Mesodermal cell (in vitro differentiated cells): ENCODE data around the gene TEAD1.

Source experiments
- H3K27ac ChIP-seq: 2 replicates; pipeline ENCODE4 v1.7.0; 2013; ENCODE audit warnings: mild to moderate bottlenecking, low read depth, low read length, moderate library complexity; ENCODE audit not compliant: severe bottlenecking
- H3K36me3 ChIP-seq: 2 replicates; pipeline ENCODE4 v1.7.1; 2013; ENCODE audit warnings: mild to moderate bottlenecking, low read length, moderate library complexity; ENCODE audit not compliant: control insufficient read depth, insufficient read depth
- H3K4me1 ChIP-seq: one replicate; pipeline ENCODE4 v1.7.1; 2013; ENCODE audit warnings: mild to moderate bottlenecking, low read length; ENCODE audit not compliant: insufficient read depth, control insufficient read depth, poor library complexity, severe bottlenecking
- H3K4me3 ChIP-seq: 2 replicates; pipeline ENCODE4 v1.7.0; 2013; ENCODE audit warnings: low read length, control low read depth, mild to moderate bottlenecking; ENCODE audit not compliant: insufficient read depth, poor library complexity, severe bottlenecking; ENCODE audit errors: extremely low read depth
- H3K9me3 ChIP-seq: 2 replicates; pipeline ENCODE4 v1.7.1; 2013; ENCODE audit warnings: mild to moderate bottlenecking, low read length, moderate library complexity; ENCODE audit not compliant: control insufficient read depth
- WGBS, 2 experiments: methylation state at CpG; one replicate each; pipeline ENCODE4 v1.1.5; 2013; ENCODE audit warnings: missing lambda C conversion rate in 2 of 2; ENCODE audit not compliant: insufficient coverage in 2 of 2; 5-methylcytosine and 5-hydroxymethylcytosine counted together

TEAD1 gene

DNA sequence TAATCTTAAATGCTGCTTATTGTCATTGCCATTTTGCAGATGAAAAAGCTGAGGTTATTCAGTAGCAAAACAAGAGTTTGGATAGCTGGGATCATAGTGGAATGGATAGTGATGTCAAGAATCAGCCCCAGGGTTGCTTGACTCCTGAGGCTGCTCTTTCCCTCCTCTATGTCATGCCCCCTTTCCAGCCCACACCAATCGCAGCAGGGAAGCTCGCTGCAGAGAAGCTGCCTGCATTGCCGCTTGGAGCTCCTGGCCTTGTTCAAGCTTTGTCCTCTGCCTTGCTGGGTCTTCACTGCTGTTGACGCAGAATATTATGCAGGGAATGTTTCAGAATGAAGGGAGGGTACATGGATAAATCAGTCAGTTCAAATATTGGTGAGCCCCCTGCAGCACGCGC lies 206.1 kb downstream of the TEAD1 start:
- Histone ChIP-seq H3K27ac (no peak overlapping the region), H3K4me1 (peaks cover 9% of the 10 kb centered on the region), H3K36me3 (peaks cover 81% of the 10 kb centered on the region), H3K9me3 (no peaks in the 10 kb centered on the region), H3K4me3 (no peak overlapping the region)
- 92 to 98% methylated on average over 5 to 6 of the region's 6 CpGs for WGBS, 2 experiments

DNA sequence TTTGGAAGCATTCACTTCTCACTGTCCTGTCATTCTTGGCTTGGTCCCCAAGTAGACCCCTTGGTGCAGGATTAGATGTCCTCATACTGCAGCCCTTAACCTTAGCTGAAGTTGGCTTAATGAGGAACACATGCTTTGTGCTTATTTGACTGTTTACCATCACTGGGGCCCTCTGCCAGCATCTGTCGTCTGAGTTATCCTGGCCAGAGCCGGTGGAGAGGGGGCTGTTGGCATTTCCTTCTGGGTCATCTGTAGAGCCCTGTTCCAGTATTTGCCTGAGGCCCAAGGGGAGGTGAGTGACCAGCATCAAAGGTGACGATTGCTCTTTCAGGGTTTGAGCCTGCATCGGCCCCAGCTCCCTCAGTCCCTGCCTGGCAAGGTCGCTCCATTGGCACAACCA lies 208.4 kb downstream of the TEAD1 start:
- Histone ChIP-seq H3K4me1 (no peaks in the 10 kb centered on the region), H3K27ac (no peak overlapping the region), H3K9me3 (no peaks in the 10 kb centered on the region), H3K36me3 (peaks cover 97% of the 10 kb centered on the region), H3K4me3 (no peak overlapping the region)
- 91 to 98% methylated on average over 5 of the region's 5 CpGs for WGBS, 2 experiments

DNA sequence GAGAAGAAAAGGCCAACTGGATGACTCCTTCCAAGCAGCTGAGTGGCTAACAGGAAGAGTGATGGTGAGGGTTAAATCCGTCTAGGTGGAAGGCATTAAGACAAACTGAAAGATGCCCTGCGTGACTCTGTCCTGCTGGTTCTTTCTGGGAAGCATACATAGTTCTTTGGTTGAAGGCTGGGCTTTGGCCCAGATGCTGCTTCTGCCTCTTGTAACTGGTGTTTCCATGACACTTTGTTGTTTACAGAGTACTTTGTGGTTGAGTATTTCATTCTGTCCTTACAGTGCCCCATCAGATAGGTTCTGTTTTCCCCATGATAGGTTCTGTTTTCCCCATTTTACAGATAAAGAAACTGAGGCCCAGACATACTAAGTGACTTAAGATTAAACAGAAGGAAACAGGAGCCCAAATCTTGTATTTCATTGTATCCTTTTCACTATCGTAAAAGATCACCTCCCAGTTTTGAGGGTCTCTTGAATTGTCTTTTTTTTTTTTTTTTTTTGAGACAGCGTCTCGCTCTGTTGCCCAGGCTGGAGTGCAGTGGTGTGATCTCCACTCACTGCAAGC lies 210.6 kb downstream of the TEAD1 start:
- Histone ChIP-seq H3K27ac (no peak overlapping the region), H3K9me3 (no peaks in the 10 kb centered on the region), H3K36me3 (peaks cover 97% of the 10 kb centered on the region), H3K4me3 (no peak overlapping the region), H3K4me1 (no peaks in the 10 kb centered on the region)
- WGBS, 2 experiments: 87 to 92% methylated on average over 2 to 3 of the region's 5 CpGs

DNA sequence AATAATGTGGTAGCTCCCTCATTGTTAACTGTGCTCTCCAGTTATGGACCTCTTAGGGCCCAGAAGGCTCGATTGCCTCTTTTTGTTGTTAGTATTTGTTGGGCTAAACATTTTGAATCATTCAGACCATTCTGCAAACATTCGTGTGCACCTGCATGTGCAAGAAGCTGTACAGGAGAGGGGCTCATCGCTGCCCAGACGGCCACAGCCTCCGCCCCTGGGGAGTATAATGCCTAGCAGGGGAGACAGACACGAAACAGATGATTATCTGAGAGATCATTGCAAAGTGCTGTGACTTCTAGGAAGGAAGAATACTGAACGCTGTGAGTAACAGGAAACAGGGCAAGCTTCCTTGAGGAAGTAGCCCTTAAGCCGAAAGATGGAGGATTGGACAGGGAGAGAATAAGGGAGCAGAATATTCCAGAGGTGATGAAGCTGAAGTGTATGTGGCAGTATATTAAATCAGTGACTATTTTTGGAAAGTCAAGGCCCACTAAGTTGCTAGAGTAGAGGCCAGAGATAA lies 211.6 kb downstream of the TEAD1 start:
- 91 to 95% methylated on average over 7 to 8 of the region's 8 CpGs for WGBS, 2 experiments
- H3K4me1 ChIP-seq: peaks cover 6% of the 10 kb centered on the region
- no peaks in the 10 kb centered on the region for H3K9me3 ChIP-seq
- H3K27ac ChIP-seq: no peak overlapping the region
- H3K4me3 ChIP-seq: no peak overlapping the region
- H3K36me3 ChIP-seq: peaks cover 97% of the 10 kb centered on the region

DNA sequence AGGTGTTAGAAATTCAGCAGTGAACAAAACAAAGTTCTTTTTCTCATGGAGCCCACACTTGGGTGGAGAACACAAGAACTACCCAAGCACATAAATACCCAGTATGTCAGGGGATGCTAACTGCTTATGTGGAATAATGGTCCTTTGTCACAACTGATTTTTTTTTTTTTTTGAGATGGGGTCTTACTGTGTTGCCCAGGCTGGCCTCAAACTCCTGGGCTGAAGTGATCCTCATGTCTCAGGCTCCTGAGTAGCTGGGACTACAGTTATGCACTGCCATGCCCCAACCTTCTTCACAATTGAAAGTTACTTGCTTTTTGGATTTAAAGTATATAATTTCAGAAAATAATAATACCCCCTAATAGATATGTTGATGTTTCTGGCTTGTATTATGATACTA lies 212.3 kb downstream of the TEAD1 start:
- no peak overlapping the region for H3K4me3 ChIP-seq
- H3K27ac ChIP-seq: no peak overlapping the region
- H3K36me3 ChIP-seq: peaks cover 97% of the 10 kb centered on the region
- peaks cover 13% of the 10 kb centered on the region for H3K4me1 ChIP-seq
- no peaks in the 10 kb centered on the region for H3K9me3 ChIP-seq

DNA sequence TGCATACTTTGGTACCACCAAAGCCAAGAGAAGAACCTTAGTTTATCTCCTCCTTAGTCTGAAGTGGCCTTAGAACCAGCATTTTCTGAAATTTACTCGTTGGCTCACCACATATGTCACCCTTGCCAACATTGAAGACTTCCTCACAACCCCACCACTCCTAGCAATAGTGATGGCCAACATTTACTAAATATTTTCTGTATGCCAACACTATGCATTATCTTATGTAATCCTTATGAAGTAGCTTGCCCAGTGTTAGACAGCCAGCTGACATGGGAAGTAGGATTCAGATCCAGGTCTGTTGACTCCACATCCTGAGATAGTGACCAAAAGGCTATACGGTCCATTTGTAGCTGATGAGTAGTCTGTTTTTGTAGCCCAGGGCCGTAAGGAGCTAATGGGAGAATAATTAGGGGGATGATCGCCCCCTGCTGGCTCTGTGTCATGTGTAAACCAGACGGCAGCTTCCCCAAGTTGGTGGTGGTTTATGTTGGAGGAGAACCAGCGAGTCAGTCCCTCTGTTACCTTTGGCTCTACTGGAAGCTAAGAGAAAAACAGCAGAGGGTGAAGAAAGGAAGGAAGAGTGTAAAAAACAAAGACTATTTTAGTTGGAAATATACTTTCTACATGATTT lies 214.4 kb downstream of the TEAD1 start:
- WGBS, 2 experiments: 33 to 37% methylated on average over 5 to 6 of the region's 6 CpGs
- Histone ChIP-seq H3K27ac (peak overlapping the region; percentile 18), H3K36me3 (peaks cover 96% of the 10 kb centered on the region), H3K4me1 (peaks cover 30% of the 10 kb centered on the region), H3K9me3 (no peaks in the 10 kb centered on the region), H3K4me3 (no peak overlapping the region)

DNA sequence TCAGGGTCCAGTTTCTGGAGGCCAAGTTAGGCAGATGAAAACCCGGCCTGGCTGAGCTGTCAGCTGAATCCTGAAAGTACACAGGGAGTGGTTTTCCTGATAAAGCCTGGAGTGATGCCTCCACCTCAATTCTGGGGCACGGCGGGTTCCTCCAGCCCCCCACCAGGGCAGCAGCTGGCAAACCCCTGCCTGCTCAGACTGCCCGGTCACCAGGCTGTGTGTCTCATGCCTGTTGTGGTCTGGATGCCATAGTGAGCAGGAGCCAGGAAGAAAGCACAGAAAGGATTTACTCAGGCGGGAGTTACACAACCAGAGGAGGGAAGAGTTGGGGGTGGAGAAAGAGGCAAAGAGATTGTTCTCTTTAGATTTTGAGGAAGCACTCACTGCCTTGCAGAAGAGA lies 215.0 kb downstream of the TEAD1 start:
- 60 to 89% methylated on average over 2 to 5 of the region's 5 CpGs for WGBS, 2 experiments
- Histone ChIP-seq H3K9me3 (no peaks in the 10 kb centered on the region), H3K36me3 (peaks cover 93% of the 10 kb centered on the region), H3K4me1 (peaks cover 34% of the 10 kb centered on the region), H3K27ac (peak overlapping the region; percentile 18), H3K4me3 (no peak overlapping the region)

DNA sequence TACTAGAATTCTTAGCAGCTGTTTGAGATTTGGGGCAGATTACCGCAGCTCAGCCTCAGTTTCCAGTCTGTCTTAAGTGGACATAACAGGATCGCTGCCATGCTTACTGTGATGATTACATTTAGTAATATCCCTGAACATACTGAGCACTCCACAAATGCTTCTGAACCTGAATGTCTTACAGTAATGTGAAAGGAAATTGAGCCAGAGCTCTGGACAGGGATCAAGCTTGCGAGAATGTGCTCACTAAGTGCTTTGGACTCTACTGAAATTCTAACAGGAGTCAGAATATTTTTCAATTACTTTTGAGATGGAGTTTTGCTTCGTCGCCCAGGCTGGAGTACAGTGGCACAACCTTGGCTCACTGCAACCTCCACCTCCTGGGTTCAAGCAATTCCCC lies 216.3 kb downstream of the TEAD1 start:
- 71 to 100% methylated on average over 2 to 4 of the region's 5 CpGs for WGBS, 2 experiments
- peaks cover 34% of the 10 kb centered on the region for H3K4me1 ChIP-seq
- no peak overlapping the region for H3K27ac ChIP-seq
- no peaks in the 10 kb centered on the region for H3K9me3 ChIP-seq
- no peak overlapping the region for H3K4me3 ChIP-seq
- peaks cover 94% of the 10 kb centered on the region for H3K36me3 ChIP-seq

DNA sequence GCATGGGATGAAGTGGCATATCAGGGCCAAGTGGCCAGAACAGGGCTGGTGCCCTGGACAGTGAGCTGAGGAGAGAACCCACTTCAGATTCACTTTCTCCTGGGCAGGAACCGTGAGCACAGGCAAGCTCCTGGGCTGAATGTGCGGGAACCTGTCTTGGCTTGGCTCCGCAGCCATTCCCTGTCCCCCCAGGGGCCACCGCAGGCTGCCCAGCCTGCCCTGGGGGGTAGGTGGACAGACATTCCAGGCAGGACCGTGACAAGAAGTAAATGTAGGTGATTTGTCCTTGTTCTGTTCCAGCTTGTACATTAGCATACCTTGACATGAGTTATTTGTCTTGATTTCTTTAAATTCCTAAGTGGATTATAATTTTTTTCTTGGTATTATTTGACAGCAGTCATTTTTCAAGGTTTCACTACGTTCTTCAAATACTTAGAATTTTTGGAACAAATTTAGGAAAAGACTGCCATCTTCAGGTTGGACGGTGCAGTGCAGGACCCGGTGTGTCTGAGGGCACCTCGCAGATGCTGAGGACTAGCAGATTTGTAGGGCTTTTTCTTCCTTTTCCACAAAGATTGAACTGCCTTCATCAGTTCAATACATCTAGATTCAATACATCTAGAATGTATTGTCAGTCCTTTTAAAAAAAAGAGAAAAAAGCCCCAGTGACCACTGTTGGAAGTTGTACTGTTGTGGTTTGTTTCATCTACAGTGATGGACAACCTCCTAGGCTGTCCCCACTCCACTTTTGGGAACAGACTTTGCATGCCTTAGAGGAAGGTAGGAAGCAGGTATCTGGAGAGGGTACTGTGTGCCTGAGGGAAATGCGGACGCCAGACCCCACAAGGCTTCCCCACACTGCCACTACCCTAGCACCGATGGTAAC lies 219.8 kb downstream of the TEAD1 start:
- Histone ChIP-seq H3K4me1 (peaks cover 34% of the 10 kb centered on the region), H3K4me3 (no peak overlapping the region), H3K36me3 (peaks cover 96% of the 10 kb centered on the region), H3K27ac (peak overlapping the region; percentile 43), H3K9me3 (no peaks in the 10 kb centered on the region)
- 31 to 48% methylated on average over 6 of the region's 12 CpGs for WGBS, 2 experiments

DNA sequence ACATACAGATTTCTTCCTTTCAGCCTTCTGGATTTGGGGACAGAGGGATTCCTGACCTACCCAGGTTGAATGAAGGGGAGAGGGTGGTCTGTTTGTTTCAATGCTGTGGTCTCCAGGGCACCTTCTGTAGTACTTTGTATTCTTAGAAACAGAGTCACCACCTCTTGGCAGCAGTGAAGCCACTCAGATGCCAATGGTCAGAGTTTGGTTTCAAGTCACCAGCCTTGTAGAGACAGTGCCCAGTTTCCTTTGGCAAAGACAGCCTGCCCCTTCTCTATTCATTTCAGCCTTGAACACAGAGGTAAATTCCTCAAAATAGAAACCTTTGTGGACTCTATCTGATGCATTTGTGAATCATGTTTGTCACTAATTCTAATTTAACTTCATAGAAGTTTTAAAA lies 223.2 kb downstream of the TEAD1 start:
- Histone ChIP-seq H3K4me1 (peaks cover 25% of the 10 kb centered on the region), H3K36me3 (peaks cover 95% of the 10 kb centered on the region), H3K27ac (no peak overlapping the region), H3K4me3 (no peak overlapping the region), H3K9me3 (no peaks in the 10 kb centered on the region)

DNA sequence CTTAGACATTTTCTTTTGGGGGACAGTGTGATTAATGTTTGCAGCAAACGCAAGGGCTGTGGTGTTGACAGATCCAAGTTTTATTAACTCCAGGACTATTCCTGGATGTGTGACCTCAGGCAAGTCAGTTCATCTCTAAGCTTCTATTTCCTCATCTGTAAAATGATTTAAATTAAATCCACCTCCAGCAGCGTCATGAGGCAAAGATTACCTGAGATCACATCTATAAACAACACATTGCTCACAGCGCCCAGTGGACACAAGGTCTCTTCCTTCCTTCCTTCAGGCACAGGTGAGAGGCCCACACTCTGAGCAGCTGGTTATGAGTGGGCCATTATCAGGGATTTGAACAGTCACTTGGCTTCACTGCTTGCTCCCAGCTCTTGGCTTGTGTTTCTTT lies 223.6 kb downstream of the TEAD1 start:
- Histone ChIP-seq H3K9me3 (no peaks in the 10 kb centered on the region), H3K4me3 (no peak overlapping the region), H3K36me3 (peaks cover 96% of the 10 kb centered on the region), H3K27ac (no peak overlapping the region), H3K4me1 (peaks cover 23% of the 10 kb centered on the region)
- WGBS, 2 experiments: 95 to 100% methylated on average over 2 of the region's 3 CpGs
